ENCODE data around the gene HAPSTR1. TPM values are rescaled to one million over a fixed set of nuclear protein-coding genes. Genes with fewer than 3 reads are reported as not detected.

HAPSTR1 gene
- total and polyA plus RNA-seq, 4 donors = 14.0 to 67.5 (median 42.3) TPM

GRCh38 chr16:9138021-9138680 lies 46.7 kb downstream of the HAPSTR1 start:
- H3K36me3 ChIP-seq (ENCODE audit: control insufficient read depth in 1 of 2, insufficient read depth in 2 of 2, low read length in 1 of 2) = no peaks in the 10 kb centered on the region
- H3K4me1 ChIP-seq (ENCODE audit: control insufficient read depth in 1 of 2, insufficient read depth in 2 of 2, low read length in 2 of 2) = no peaks in the 10 kb centered on the region
- intact Hi-C loops (cut with DNase I) = no loop called here
- no peak overlapping the region for H3K27ac ChIP-seq (ENCODE audit: low read depth in 1 of 2, low read length in 2 of 2)
- ATAC-seq (ENCODE audit: low FRiP score) (peak; percentile 19), DNase-seq (peak in 1 of 2 donors; percentile 55)
- no peaks in the 10 kb centered on the region for H3K9me3 ChIP-seq (ENCODE audit: control insufficient read depth, low read length)
- no peaks in the 10 kb centered on the region for H3K27me3 ChIP-seq (ENCODE audit: control insufficient read depth in 1 of 2, insufficient read depth in 2 of 2, low read length in 1 of 2)
- 78 to 81% methylated on average over 14 of the region's 14 CpGs for WGBS, 2 donors
- no peak overlapping the region for H3K4me3 ChIP-seq (ENCODE audit: low read length in 2 of 2)

GRCh38 chr16:9138731-9139501 lies 47.5 kb downstream of the HAPSTR1 start:
- intact Hi-C loops (cut with DNase I) = no loop called here
- Histone ChIP-seq H3K9me3 (ENCODE audit: control insufficient read depth, low read length) (no peaks in the 10 kb centered on the region), H3K36me3 (ENCODE audit: control insufficient read depth in 1 of 2, insufficient read depth in 2 of 2, low read length in 1 of 2) (no peaks in the 10 kb centered on the region), H3K4me1 (ENCODE audit: control insufficient read depth in 1 of 2, insufficient read depth in 2 of 2, low read length in 2 of 2) (no peaks in the 10 kb centered on the region), H3K27me3 (ENCODE audit: control insufficient read depth in 1 of 2, insufficient read depth in 2 of 2, low read length in 1 of 2) (no peaks in the 10 kb centered on the region), H3K4me3 (ENCODE audit: low read length in 2 of 2) (no peak overlapping the region), H3K27ac (ENCODE audit: low read depth in 1 of 2, low read length in 2 of 2) (no peak overlapping the region)
- DNase-seq (peak; percentile 76 to 88), ATAC-seq (ENCODE audit: low FRiP score) (peak; percentile 91)
- WGBS, 2 donors = 7 to 11% methylated on average over 21 of the region's 21 CpGs

GRCh38 chr16:9139965-9140364 lies 48.5 kb downstream of the HAPSTR1 start:
- intact Hi-C loops (cut with DNase I) = no loop called here
- Histone ChIP-seq H3K36me3 (ENCODE audit: control insufficient read depth in 1 of 2, insufficient read depth in 2 of 2, low read length in 1 of 2) (no peaks in the 10 kb centered on the region), H3K9me3 (ENCODE audit: control insufficient read depth, low read length) (no peaks in the 10 kb centered on the region), H3K4me1 (ENCODE audit: control insufficient read depth in 1 of 2, insufficient read depth in 2 of 2, low read length in 2 of 2) (no peaks in the 10 kb centered on the region), H3K27me3 (ENCODE audit: control insufficient read depth in 1 of 2, insufficient read depth in 2 of 2, low read length in 1 of 2) (no peaks in the 10 kb centered on the region), H3K27ac (ENCODE audit: low read depth in 1 of 2, low read length in 2 of 2) (no peak overlapping the region), H3K4me3 (ENCODE audit: low read length in 2 of 2) (no peak overlapping the region)
- DNase-seq (peak in 1 of 2 donors; percentile 45), ATAC-seq (ENCODE audit: low FRiP score) (no peak)
- WGBS, 2 donors = 92 to 93% methylated on average over 7 of the region's 7 CpGs

Other genes with a start within 250 kb of the HAPSTR1 start
- gene CARHSP1, start 222.6 kb upstream of the HAPSTR1 start, total RNA-seq = 10 to 100 TPM; 53.4 to 69.0 TPM
- 100 to 1,000 TPM in 1 of 2 donors, 10 to 100 TPM in 1; 66.8 to 122 TPM for gene CARHSP1, start 222.6 kb upstream of the HAPSTR1 start, polyA plus RNA-seq
- not detected for gene LITAFD, start 209.3 kb upstream of the HAPSTR1 start, total RNA-seq
- gene LITAFD, start 209.3 kb upstream of the HAPSTR1 start, polyA plus RNA-seq = not detected
- 100 to 1,000 TPM in 1 of 2 donors, 10 to 100 TPM in 1; 93.2 to 110 TPM for gene USP7, start 127.7 kb upstream of the HAPSTR1 start, total RNA-seq
- gene USP7, start 127.7 kb upstream of the HAPSTR1 start, polyA plus RNA-seq = 10 to 100 TPM; 18.0 to 51.5 TPM